Mesenchymal stem cell (in vitro differentiated cells and primary cell): Measurements from ENCODE around the gene MRPL27.

Source experiments
- DNase-seq: peaks from one replicate; pipeline ENCODE4 v3.0.0-alpha.2; 2013
- H2AFZ ChIP-seq: one replicate; pipeline ENCODE4 v1.6.1; 2013; ENCODE audit warnings: low read depth, mild to moderate bottlenecking, control low read depth, inconsistent platforms, low read length, moderate library complexity
- H2AK5ac ChIP-seq: 2 replicates; pipeline ENCODE4 v1.6.1; 2013; ENCODE audit warnings: low read length, moderate library complexity, mild to moderate bottlenecking, inconsistent platforms; ENCODE audit not compliant: severe bottlenecking
- H2BK120ac ChIP-seq: one replicate; pipeline ENCODE4 v1.6.1; 2013; ENCODE audit warnings: low read depth, mild to moderate bottlenecking, inconsistent platforms, low read length, moderate library complexity
- H2BK12ac ChIP-seq, 2 experiments: one replicate each; pipeline ENCODE4 v1.6.1; 2013; ENCODE audit warnings: inconsistent platforms in 2 of 2, low read length in 2 of 2, mild to moderate bottlenecking in 2 of 2, moderate library complexity in 2 of 2, control low read depth in 1 of 2
- H2BK15ac ChIP-seq: one replicate; pipeline ENCODE4 v1.6.1; 2013; ENCODE audit warnings: mild to moderate bottlenecking, low read depth, inconsistent platforms; ENCODE audit not compliant: poor library complexity, severe bottlenecking
- H2BK5ac ChIP-seq: 2 replicates; pipeline ENCODE4 v1.6.1; 2013; ENCODE audit warnings: low read depth, mild to moderate bottlenecking, low read length, control low read depth, inconsistent platforms; ENCODE audit not compliant: poor library complexity, severe bottlenecking
- H3K14ac ChIP-seq, 2 experiments: one replicate each; pipeline ENCODE4 v1.6.1; 2013; ENCODE audit warnings: inconsistent platforms in 2 of 2, low read length in 2 of 2, control low read depth in 1 of 2, mild to moderate bottlenecking in 1 of 2, moderate library complexity in 1 of 2
- H3K18ac ChIP-seq, 2 experiments: one replicate each; pipeline ENCODE4 v1.6.1; 2013; ENCODE audit warnings: inconsistent platforms in 2 of 2, low read length in 2 of 2, control low read depth in 1 of 2, low read depth in 1 of 2, mild to moderate bottlenecking in 1 of 2
- H3K23ac ChIP-seq, 2 experiments: one replicate each; pipeline ENCODE4 v1.6.1; 2013; ENCODE audit warnings: inconsistent platforms in 2 of 2, low read length in 2 of 2, mild to moderate bottlenecking in 2 of 2, moderate library complexity in 2 of 2, control low read depth in 1 of 2
- H3K27ac ChIP-seq: 2 replicates; pipeline ENCODE4 v1.5.1; 2013; ENCODE audit warnings: mild to moderate bottlenecking, moderate library complexity, low read length, control low read depth, inconsistent platforms; ENCODE audit not compliant: poor library complexity, severe bottlenecking
- H3K27me3 ChIP-seq, 2 experiments: 2 replicates each; pipeline versions ENCODE4 v1.6.1 to v1.7.0; 2013; ENCODE audit warnings: low read length in 2 of 2, mild to moderate bottlenecking in 2 of 2, moderate library complexity in 2 of 2, control low read depth in 1 of 2, inconsistent platforms in 1 of 2; ENCODE audit not compliant: control insufficient read depth in 1 of 2, insufficient read depth in 1 of 2
- H3K36me3 ChIP-seq, 2 experiments: 2 replicates each; pipeline versions ENCODE4 v1.6.1 to v1.7.0; 2013; ENCODE audit warnings: low read length in 2 of 2, control low read depth in 1 of 2, inconsistent platforms in 1 of 2, low read depth in 1 of 2, mild to moderate bottlenecking in 1 of 2; ENCODE audit not compliant: insufficient read depth in 2 of 2, control insufficient read depth in 1 of 2
- H3K4ac ChIP-seq, 2 experiments: one replicate each; pipeline ENCODE4 v1.6.1; 2013; ENCODE audit warnings: inconsistent platforms in 2 of 2, low read length in 2 of 2, mild to moderate bottlenecking in 2 of 2, moderate library complexity in 2 of 2, control low read depth in 1 of 2, low read depth in 1 of 2
- H3K4me1 ChIP-seq: 2 replicates; pipeline ENCODE4 v1.6.1; 2013; ENCODE audit warnings: low read depth, low read length, control low read depth; ENCODE audit not compliant: control insufficient read depth, insufficient read depth
- H3K4me2 ChIP-seq: 2 replicates; pipeline ENCODE4 v1.6.1; 2013; ENCODE audit warnings: low read length, mild to moderate bottlenecking, inconsistent platforms; ENCODE audit not compliant: poor library complexity, severe bottlenecking
- H3K4me3 ChIP-seq, 2 experiments: 2 replicates each; pipeline versions ENCODE4 v1.5.1 to v1.7.0; 2013; ENCODE audit warnings: low read length in 2 of 2, mild to moderate bottlenecking in 2 of 2, control low read depth in 1 of 2, low read depth in 1 of 2; ENCODE audit not compliant: insufficient read depth in 1 of 2
- H3K79me1 ChIP-seq: replicated peaks from 2 replicates; pipeline ENCODE4 v1.6.1; 2013; ENCODE audit warnings: mild to moderate bottlenecking, control low read depth, low read length, inconsistent platforms; ENCODE audit not compliant: poor library complexity, severe bottlenecking
- H3K9ac ChIP-seq: 2 replicates; pipeline ENCODE4 v1.7.0; 2013; ENCODE audit warnings: mild to moderate bottlenecking, low read length, moderate library complexity
- H3K9me3 ChIP-seq: 2 replicates; pipeline ENCODE4 v1.7.0; 2013; ENCODE audit warnings: mild to moderate bottlenecking, low read length; ENCODE audit not compliant: control insufficient read depth
- H4K8ac ChIP-seq: one replicate; pipeline ENCODE4 v1.6.1; 2013; ENCODE audit warnings: inconsistent platforms, mild to moderate bottlenecking, low read length, moderate library complexity
- H4K91ac ChIP-seq: one replicate; pipeline ENCODE4 v1.6.1; 2013; ENCODE audit warnings: mild to moderate bottlenecking, low read length, inconsistent platforms
- WGBS: methylation state at CpG from one replicate; pipeline ENCODE4 v1.1.7; 2013; ENCODE audit warnings: mixed read lengths; 5-methylcytosine and 5-hydroxymethylcytosine counted together

The MRPL27 gene

DNA sequence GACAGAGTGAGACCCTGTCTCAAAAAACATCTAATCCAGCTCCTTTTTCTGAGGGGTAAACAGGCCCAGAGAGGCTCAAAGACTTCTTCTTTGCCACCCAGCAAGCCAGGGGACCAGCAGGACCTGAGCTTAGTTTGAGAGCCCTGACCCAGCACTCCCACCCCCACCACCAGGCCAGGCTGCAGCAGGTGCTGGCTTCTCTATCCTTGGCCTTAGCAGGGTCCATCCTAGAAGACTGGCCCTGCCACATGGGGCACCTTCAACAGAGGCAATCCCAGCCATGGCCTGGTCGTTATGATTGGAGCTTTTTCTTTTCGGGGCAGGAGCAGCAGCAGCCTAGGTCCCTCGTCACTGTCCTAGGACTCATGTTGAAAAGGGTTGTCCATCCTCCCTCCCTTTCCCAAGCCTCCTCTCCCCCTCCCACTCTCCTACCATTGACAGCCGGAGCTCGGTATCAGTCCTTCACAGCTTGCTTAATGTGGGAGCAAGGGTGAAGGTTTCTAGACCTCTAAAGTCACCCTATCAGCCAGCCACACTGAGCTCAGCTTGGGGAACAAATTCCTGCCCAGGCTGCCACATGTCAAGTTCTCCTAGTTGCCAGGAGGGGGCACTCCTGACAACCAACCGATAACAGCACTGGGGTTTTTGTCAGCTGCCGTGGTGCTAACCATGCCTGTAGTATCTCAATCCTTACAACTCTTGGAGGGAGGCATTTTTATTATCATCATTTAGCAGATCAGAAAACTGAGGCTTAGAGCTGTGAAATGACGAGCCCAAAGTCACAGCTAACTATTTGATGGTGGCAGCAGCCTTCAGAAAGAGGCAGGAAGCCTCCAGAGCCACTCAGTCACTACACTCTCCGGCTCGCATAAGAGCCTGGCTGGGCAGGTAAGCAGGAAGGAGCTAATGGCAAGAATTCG, 11.2 kb downstream of the MRPL27 start:
- Histone ChIP-seq H2AK5ac (peak overlapping the region; percentile 86), H3K14ac (no peak overlapping the region), H3K27me3 (no peaks in the 10 kb centered on the region), H2AFZ (no peak overlapping the region), H3K4me1 (peaks cover 39% of the 10 kb centered on the region), H3K18ac (no peak overlapping the region), H3K27ac (no peak overlapping the region), H3K23ac (no peak overlapping the region), H4K91ac (peak overlapping the region; percentile 3), H4K8ac (peak overlapping the region; percentile 19), H2BK5ac (no peak overlapping the region), H3K79me1 (peaks cover 13% of the 10 kb centered on the region), H3K9me3 (no peaks in the 10 kb centered on the region), H3K4me2 (no peak overlapping the region), H3K4me3 (no peak overlapping the region), H2BK15ac (no peak overlapping the region), H3K36me3 (peaks cover 61 to 62% of the 10 kb centered on the region in 2 experiments), H3K9ac (peak overlapping the region; percentile 29), H3K4ac (peak overlapping the region in 1 of 2 experiments; percentile 46), H2BK12ac (no peak overlapping the region), H2BK120ac (no peak overlapping the region)
- WGBS, result 45% methylated on average over 9 of the region's 11 CpGs
- DNase-seq, result peak; percentile 75

DNA sequence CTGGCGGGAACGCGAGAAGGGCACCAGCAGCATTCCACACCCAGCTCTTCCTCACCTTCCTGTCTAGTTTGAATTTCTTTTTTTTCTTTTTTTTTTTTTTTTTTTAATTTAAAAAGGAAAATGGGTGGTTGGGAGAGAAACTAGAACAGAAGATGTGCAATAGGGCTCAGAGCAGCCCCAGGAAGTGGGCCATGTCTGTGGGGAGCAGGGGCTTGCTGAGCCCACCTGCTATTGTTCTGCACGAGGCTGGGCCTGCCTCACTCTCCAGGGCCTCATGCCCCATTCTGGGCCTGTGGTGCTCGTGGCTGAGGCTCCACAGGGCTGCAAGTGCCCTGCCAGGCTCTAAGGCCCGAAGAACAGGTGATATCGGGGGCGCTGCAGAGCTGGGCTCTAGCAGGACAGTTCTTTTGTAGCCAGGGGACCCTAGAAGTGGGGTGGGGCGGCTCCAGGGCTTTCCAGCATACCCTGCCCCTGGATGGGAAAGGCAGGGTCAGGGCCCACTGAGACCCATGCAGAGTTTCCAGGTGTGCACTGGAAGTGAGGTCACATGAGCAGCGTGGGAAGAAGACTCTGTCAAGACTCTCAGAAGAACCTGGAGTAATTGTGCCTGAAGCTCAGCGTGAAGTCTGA, 12.4 kb downstream of the MRPL27 start:
- 93% methylated on average over 8 of the region's 11 CpGs for WGBS
- H3K27ac ChIP-seq, result no peak overlapping the region
- peaks cover 36% of the 10 kb centered on the region for H3K4me1 ChIP-seq
- no peaks in the 10 kb centered on the region for H3K27me3 ChIP-seq
- H4K8ac ChIP-seq, result no peak overlapping the region
- H3K9me3 ChIP-seq, result no peaks in the 10 kb centered on the region
- H2BK5ac ChIP-seq, result no peak overlapping the region
- H3K36me3 ChIP-seq, result peaks cover 61 to 62% of the 10 kb centered on the region in 2 experiments
- H2AK5ac ChIP-seq, result no peak overlapping the region
- no peak overlapping the region for H3K18ac ChIP-seq
- H2BK15ac ChIP-seq, result no peak overlapping the region
- peaks cover 16% of the 10 kb centered on the region for H3K79me1 ChIP-seq
- H2AFZ ChIP-seq, result no peak overlapping the region
- no peak overlapping the region for H3K9ac ChIP-seq
- no peak overlapping the region for H2BK12ac ChIP-seq
- no peak overlapping the region for H3K23ac ChIP-seq
- H4K91ac ChIP-seq, result no peak overlapping the region
- H2BK120ac ChIP-seq, result no peak overlapping the region
- H3K4ac ChIP-seq, result no peak overlapping the region
- no peak overlapping the region for H3K4me3 ChIP-seq
- H3K4me2 ChIP-seq, result no peak overlapping the region
- no peak overlapping the region for H3K14ac ChIP-seq
- DNase-seq, result no peak

DNA sequence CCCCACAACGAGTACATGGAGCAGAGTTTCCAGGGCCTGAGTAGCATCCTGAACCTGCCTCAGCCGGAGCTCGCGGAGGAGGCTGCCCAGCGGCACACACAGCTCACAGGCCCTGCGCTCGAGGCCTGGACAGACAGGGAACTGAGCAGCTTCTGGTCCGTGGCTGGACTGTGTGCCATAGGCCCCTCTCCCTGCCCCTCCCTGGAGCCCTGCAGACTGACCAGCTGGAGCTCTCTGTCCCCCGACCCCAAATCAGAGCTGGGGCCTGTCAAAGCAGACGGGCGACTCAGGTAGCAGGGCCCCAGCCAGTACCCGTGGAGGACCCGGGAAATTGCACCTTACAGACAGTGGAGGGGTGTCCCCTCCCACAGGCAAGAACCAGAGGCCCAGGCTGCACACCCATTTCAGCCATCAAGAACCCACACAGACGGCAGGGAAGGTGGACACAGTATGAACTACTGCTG, 13.0 kb downstream of the MRPL27 start:
- H3K9me3 ChIP-seq, result no peaks in the 10 kb centered on the region
- no peak overlapping the region for H3K4ac ChIP-seq
- H3K27ac ChIP-seq, result no peak overlapping the region
- H2BK120ac ChIP-seq, result no peak overlapping the region
- H3K36me3 ChIP-seq, result peaks cover 61 to 62% of the 10 kb centered on the region in 2 experiments
- no peak overlapping the region for H4K8ac ChIP-seq
- no peak overlapping the region for H2BK12ac ChIP-seq
- no peak overlapping the region for H2AFZ ChIP-seq
- H3K14ac ChIP-seq, result no peak overlapping the region
- no peak overlapping the region for H2AK5ac ChIP-seq
- H3K4me3 ChIP-seq, result no peak overlapping the region
- H3K4me1 ChIP-seq, result peaks cover 30% of the 10 kb centered on the region
- H3K23ac ChIP-seq, result no peak overlapping the region
- H2BK5ac ChIP-seq, result no peak overlapping the region
- 94% methylated on average over 13 of the region's 14 CpGs for WGBS
- no peak overlapping the region for H3K4me2 ChIP-seq
- H4K91ac ChIP-seq, result no peak overlapping the region
- H3K9ac ChIP-seq, result no peak overlapping the region
- peaks cover 20% of the 10 kb centered on the region for H3K79me1 ChIP-seq
- no peak overlapping the region for H2BK15ac ChIP-seq
- no peak for DNase-seq
- no peaks in the 10 kb centered on the region for H3K27me3 ChIP-seq
- H3K18ac ChIP-seq, result no peak overlapping the region

DNA sequence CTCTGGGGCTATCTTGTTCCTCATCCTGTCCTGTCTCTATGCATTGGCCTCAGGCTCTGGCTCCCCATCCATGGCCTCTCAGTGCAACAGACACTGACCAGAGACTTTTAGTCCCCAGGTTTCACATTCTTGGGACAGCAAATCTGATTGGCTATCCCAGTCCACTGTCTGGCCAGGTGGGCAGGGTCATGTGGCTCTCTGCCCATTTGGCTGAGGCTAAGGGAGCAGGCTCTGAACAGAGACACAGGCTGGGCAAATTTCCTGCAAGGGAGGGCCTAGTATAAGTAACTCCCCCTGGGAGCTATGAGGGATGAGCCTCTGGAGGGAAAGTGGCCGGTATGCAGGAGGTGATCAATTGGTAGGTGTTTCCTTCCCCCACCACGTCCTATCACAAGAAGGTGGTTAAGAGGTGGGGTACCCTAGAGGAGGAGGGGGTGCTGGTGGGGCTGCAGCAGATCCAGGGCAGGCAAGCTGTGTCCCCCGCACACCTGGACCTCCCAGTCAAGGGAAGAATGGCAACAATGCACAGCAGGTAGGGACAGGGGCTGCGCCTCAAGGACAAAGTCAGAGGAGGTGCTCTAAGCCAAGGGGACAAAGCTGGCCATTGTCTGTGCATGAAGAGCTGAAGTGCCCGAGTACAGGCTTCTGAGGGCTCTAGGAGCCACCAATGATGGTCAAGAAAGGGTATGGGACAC, 13.8 kb downstream of the MRPL27 start:
- no peak overlapping the region for H2BK12ac ChIP-seq
- no peak overlapping the region for H2AFZ ChIP-seq
- no peak overlapping the region for H3K23ac ChIP-seq
- H2BK5ac ChIP-seq, result no peak overlapping the region
- H3K4ac ChIP-seq, result no peak overlapping the region
- no peaks in the 10 kb centered on the region for H3K9me3 ChIP-seq
- H3K27me3 ChIP-seq, result no peaks in the 10 kb centered on the region
- no peak overlapping the region for H2AK5ac ChIP-seq
- no peak overlapping the region for H2BK15ac ChIP-seq
- H3K9ac ChIP-seq, result no peak overlapping the region
- no peak overlapping the region for H4K91ac ChIP-seq
- H2BK120ac ChIP-seq, result no peak overlapping the region
- 98% methylated on average over 5 of the region's 5 CpGs for WGBS
- H3K36me3 ChIP-seq, result peaks cover 66 to 70% of the 10 kb centered on the region in 2 experiments
- H4K8ac ChIP-seq, result no peak overlapping the region
- no peak for DNase-seq
- no peak overlapping the region for H3K4me2 ChIP-seq
- H3K18ac ChIP-seq, result no peak overlapping the region
- H3K27ac ChIP-seq, result no peak overlapping the region
- no peak overlapping the region for H3K4me3 ChIP-seq
- peaks cover 21% of the 10 kb centered on the region for H3K4me1 ChIP-seq
- no peak overlapping the region for H3K14ac ChIP-seq
- H3K79me1 ChIP-seq, result peaks cover 28% of the 10 kb centered on the region
